D341Med (cell line): Measurements from ENCODE around the gene PCYT2.
"Not testable (repeated sequence)": the region's sequence is repeated elsewhere in the genome, so short reads cannot be mapped to it uniquely, and the experiment has no call there.

ENCODE experiments used
- DNase-seq: peaks from one replicate; pipeline ENCODE4 v3.0.0; 2012; ENCODE audit warnings: low spot score

The PCYT2 gene

GRCh38 chr17:81911277-81911961 lies at the start of gene PCYT2:
Gene PCYT2, minus strand, starts transcription at chr17:81911399. Its CDS starts 44 bp downstream, at chr17:81911355.
- peak; percentile 100 for DNase-seq

DNA sequence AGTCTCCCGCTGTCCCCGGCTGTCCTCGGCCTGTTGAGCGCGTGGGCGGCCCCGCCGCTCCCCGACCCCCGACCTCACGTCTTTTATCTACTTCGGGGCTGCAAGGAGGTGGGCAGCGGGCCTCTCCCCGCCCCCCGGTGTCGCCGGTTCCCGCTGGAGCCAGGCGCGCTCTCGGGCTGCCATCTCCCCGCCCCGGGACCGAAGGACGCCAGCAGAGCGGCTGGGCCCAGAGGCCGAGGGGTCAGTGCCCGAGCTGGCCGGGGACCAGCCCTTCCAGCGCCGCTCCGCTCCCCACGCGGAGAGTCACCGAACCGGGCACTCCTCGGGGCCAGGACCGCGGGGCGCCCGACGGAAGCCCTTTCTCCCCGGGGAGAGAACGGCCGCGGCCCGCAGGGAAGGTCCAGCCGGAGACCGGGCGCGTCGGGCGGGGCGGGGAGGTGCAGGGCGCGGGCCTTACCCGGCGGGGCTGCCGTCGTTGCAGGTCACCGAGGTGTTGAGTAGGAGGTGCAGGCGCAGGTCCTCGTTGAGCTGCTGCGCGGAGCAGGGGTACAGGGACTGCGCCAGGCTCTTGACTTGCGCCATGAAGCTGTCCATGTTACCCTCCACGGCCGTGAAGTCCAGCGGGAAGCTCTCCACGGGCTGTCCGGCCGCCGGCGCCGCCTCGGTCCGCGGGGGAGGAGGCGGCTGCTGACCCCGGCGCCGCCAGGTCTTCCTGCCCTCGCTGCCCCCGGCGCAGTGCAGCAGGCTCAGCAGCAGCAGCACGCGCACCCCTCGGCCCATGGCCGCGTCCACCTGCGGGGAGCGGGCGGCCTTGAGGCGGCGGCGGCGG lies 49.1 kb upstream of the PCYT2 start:
- peak; percentile 64 for DNase-seq

DNA sequence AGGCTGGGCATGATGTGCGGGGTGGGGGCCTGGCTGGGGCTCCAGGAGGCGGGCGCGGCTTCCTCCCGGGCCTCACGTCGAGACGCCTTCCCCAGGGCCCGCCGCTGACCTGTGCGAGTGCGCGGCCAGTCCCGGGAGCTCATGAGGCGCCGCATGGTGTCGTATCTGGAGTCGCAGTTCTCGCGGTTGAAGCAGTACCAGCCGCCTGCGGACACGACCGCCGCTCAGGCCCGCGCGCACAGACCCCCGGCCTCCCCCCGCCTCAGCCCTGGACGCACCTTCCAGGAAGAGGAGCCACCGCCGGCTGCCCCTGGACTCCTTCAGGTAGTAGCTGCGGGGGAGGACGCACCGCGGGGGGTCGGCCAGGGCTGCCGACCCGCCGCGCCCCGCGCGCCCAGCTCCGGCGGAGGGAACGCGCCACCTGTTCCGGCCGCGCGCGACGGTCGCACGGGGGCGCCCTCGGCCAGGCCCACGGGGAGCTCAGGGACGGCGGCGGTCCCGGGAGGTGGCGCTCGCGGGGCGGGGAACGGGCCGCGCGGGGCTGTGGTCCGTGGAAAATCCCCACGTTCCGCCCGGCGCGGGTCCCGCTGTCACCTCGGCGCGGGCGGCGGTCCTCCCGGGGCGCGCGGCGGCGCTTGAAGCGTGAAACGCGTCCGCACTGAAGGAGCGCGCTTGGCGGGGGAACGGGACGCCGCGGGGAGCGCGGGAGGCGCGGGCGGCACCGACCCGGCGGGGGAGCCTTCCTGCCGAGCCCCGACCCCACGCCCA lies 48.3 kb upstream of the PCYT2 start:
- DNase-seq: peak; percentile 97

- peak; percentile 53 for DNase-seq
Observed at GRCh38 chr17:81958633-81959342, 47.6 kb upstream of the PCYT2 start.

DNA sequence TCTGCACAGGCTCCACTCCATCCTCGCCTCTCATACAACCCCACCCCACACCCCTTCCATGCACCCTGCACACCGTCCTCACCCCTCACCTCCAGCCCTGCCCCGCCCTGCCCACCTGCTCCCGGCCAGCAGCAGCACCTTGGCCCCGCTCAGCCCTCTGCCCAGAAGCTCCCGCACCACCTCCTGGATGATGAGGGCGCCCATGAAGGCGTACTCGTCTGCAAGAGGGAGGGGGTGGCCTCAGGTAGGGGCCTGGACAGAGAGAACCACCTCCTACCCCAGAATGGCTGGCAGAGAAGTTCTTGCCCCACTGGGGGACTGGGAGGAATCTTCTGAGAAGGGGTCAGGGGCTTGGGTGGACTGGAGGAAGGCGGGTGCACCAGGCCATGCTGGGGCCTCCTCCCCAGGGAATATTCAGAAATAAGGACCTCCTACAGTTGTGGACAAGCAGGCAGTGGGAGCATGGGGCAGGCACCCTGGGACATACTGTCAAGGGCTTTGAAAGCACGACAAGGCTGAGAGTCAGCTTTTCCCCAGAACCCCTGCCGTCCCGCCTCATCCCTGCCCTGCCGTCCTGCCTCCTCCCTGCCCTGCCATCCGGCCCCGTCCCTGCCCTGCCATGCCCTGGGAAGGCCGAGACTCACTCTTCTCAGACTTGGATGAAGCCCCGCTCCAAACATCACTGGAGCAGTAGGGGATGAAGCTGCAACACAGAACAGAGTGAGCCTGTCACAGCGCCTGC lies 46.7 kb upstream of the PCYT2 start:
- DNase-seq: no peak

DNA sequence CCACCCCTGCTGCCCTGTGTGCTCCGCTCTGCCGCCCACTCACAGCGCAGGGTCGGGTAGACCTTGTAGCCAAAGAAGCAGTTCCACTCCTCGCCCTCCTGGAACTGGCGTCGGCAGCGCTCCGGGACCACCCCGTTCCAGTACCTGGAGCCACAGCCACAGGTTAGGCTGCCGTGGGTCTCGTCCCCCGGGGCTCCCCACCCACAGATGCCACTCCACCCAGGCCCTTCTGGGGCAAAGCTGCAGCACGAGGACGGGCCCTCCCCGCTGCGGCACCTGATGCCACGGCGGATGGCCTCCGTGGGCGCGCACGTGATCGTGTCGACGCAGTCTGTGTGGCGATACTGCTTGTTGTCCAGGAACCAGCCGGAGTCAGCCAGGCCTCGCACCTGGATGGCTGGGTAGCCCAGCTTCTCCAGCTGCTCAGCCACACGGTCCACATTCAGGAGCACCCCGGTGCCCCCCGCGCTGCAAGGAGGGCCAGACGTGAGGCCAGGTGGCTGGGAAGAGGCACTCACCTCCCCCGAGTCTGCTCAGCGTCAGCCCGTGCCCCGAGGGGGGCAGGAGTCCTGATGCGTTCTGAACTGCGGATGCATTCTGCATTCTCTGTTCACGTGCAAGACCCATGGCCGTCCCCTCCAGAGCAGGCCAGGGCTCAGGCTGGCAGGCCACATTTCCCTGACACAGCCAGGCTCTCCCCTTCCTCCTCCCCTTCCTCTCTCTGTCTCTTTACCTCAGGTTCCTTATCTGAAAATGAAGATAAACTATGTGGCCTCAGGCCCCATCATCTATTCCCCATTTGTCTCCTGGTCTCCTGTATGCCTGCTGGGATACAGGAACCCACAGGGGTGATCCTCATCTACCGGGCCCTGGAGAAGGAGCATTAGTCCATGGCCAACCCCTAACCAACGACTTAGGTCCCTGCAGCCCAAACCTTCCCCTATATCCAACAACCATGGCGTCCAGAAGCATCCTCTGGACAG lies 45.7 kb upstream of the PCYT2 start:
- no peak for DNase-seq

DNA sequence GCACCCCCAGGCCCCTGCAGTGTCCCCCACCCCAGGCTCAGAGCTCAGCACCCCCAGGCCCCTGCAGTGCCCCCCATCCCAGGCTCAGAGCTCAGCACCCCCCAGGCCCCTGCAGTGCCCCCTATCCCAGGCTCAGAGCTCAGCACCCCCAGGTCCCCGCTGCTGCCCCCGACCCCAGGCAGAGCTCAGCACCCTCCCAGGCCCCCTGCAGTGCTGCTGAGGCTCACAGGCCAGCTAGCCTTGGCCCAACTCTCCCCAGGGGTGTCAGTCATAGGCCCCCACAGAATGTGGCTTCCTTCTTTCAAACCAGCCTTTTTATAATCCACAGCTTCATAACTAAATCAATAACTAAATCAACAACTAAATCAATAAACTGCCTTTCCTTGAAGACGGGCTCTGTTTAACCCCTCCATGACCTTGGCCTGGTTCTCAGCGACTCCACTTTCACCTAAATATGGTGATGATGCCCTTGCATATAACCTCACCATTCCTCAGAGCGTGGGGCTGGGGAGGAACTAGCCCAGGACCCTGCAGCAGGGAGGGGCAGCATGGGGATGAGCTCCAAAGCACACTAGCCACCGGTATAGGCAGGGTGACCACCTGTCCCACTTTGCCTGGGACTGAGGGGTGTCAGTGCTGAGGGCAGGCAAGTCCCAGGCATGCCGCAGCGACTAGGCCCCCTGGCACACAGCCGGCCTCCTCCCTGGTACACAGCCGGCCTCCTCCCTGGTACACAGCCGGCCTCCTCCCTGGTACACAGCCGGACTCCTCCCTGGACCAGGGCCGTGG lies 44.8 kb upstream of the PCYT2 start:
- DNase-seq: no peak

- no peak for DNase-seq
Observed at GRCh38 chr17:81955058-81955681, 44.0 kb upstream of the PCYT2 start.

GRCh38 chr17:81954131-81955057 lies 43.2 kb upstream of the PCYT2 start:
- DNase-seq: no peak

DNA sequence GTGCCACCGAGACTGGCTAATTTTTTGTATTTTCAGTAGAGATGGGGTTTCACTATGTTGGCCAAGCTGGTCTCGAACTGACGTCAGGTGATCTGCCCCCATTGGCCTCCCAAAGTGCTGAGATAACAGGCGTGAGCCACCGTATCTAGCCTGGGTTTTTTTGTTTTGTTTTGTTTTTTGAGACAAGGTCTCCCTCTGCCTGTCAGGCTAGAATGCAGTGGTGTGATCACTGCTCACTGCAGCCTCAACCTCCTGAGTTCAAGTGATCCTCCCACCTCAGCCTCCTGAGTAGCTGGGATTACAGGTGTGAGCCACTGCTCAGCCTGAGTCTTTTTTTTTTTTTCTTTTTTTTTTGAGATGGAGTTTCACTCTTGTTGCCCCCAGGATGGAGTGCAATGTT lies 42.2 kb upstream of the PCYT2 start:
- DNase-seq: not testable (repeated sequence)

GRCh38 chr17:81952792-81953228 lies 41.6 kb upstream of the PCYT2 start:
- DNase-seq: no peak

GRCh38 chr17:81951785-81952684 lies 40.8 kb upstream of the PCYT2 start:
- DNase-seq: no peak

DNA sequence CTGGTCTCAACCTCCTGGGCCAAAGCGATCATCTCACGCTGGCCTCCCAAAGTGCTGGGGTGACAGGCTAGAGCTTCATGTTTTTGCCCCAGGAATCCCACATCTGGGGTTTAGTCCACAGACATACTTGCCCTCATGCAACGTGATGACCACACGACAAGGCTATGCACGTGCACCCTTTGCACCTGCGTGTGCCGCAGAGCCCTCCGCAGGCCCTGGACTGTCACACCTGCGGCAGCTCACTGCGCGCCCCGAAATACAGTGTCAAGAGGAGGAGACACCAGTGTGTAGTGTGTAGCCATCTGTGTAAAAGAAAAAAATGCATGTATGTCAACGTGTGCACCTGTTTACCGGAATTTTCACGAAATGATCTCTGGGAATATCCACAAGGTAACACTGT lies 39.3 kb upstream of the PCYT2 start:
- no peak for DNase-seq

- DNase-seq: no peak
Observed at GRCh38 chr17:81948635-81949378, 37.6 kb upstream of the PCYT2 start.

DNA sequence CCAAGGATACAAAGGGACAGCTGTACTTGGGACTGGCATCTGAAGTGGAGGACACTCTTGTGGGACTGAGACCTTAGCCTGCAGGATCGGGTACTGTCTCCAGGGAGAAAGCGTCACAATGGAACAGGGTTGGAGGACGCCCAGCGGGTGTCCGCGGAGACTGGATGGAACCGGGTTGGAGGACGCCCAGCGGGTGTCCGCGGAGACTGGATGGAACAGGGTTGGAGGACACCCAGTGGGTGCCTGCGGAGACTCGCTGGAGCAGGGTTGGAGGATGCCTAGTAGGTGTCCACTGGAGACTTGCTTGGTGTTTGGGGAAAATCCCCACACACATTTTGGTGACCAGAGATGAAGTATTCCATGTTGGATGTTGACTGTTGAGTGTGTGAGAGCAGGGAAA lies 36.0 kb upstream of the PCYT2 start, which contains the start of gene MYADML2:
TSS of gene MYADML2 (minus strand) at position 45 of the 400 bp plus-strand sequence. CDS start 5,492 bp downstream, outside the sequence.
- DNase-seq: no peak

DNA sequence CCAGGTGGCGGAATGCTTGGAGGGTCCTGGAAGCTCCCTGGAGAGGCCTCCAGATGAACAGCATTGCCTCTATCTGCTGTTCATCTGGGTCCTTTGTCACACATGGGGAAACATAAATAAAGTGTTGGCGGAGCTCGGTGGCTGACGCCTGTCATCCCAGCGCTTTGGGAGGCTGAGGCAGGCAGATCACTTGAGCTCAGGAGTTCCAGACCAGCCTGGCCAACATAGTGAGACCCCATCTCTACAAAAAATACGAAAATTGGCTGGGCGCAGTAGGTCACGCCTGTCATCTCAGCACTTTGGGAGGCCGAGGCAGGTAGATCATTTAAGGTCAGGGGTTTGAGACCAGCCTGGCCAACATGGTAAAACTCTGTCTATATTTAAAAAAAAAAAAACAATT lies 33.7 kb upstream of the PCYT2 start:
- DNase-seq: no peak
